Mucosa of gallbladder (tissue), 1 donor: ENCODE data around the gene COX6B2. TPM values are rescaled to one million over a fixed set of nuclear protein-coding genes. Genes with fewer than 3 reads are reported as not detected.

Experiments used
- DNase-seq: peaks from one replicate; pipeline ENCODE4 v3.0.0-alpha.2; 2020; ENCODE audit warnings: low spot score
- total RNA-seq: library from RNA; stranded (reverse); gene quantifications from one replicate; pipeline ENCODE4 v1.2.1, GENCODE V29; 2021
- donor health status: DM: no; HTN: no; CAD: no.

COX6B2 gene
- total RNA-seq, 1 donor from 2014 or later: not detected

DNA sequence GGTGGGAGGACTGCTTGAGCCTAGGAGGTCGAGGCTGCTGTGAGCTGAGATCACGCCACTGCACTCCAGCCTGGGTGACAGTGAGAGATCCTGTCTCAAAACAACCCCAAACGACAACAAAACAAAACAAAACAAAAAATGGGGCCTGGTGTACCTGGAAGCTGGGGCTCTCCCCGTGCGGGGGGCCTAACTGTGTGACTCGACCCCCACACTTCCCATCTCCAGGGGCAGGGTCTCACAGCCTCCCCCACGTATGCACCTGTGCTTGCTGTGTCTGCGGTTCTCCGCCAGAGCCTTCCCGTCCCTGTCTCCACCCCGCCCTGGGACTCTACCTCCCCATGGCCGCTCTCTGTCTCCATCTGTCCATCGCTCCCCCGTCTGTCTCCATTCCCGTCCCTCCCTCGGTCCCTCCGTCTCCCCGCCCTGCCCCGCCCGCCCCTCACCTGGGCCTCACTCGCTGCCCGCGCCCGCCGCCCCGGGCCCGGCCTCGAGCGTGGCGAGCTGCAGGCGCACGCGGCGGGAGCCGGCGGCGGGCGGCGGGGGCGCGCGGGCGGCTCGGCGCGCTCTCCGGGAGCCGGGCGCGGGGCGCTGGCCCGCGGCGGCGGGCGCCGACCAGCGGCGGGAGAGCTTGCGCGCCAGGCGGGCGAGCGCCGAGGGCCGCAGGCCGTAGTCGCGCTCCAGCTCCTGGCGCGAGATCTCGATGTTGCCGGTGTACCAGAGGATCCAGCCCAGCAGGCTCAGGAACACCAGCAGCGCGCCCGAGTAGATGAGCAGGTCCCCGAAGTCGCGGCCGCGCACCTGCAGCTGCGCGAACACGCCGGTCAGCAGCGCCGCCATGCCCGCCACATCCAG lies 29.0 kb upstream of the COX6B2 start:
- peak; percentile 37 for DNase-seq

DNA sequence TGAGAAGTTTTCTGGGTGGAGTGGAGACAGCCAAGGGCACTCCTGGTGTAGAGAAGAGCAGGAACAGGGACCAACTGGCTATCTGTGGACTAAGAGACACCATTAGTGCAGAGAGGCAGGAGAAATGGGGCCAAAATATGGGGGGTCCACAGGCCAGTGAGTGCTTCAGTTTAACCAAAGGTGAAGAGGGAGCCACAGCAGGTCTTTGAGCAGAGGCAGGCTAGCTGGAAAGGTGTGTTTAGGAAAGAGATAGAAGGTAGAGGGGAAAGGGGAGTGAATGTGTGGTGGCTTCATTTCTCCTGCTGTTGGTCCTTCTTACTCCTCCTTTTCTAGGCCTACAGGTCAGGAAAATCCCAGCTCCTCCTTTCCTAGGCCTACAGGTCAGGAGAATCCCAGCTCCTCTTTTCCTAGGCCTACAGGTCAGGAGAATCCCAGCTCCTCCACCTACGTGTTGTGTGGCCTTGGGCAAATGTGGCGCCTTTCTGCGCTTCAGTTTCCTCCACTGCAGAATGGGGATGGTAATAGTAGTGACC lies 28.1 kb upstream of the COX6B2 start:
- no peak for DNase-seq

DNA sequence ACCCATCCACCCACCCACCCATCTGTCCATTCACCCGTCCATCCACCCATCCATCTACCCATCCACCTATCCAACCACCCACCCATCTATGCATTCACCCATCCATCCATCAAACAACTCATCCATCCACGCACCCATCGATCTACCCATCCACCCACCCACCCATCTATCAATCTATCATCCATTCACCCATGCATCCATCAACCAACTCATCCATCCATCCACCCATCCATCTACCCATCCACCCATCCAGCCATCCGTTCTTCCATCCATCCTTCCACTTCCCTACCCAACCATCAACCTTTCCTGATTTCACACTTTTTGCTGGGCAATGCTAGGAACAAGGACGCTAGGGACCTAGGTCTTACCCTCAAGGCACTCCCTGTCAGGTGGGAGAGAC lies 27.5 kb upstream of the COX6B2 start:
- DNase-seq: no peak

DNA sequence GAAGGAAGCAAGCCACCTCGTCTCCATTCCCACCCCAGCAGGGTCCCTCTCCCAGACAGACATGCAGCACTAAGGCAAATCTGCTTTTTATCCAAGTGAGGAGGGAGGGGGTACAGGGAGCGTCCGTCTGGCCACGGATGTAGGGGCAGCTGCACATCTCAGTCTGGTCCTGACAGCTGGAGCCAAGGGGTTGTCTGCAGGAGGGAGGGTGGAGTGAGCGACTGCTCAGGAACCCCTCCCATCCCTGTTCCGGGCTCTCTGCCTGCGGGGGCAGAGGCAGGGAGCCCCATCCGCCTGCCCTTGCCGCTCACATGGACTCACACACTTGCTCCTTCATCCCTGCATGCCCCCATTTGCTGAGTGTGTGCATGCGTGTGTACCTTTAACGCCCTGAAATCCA lies 24.7 kb upstream of the COX6B2 start:
- DNase-seq: no peak

DNA sequence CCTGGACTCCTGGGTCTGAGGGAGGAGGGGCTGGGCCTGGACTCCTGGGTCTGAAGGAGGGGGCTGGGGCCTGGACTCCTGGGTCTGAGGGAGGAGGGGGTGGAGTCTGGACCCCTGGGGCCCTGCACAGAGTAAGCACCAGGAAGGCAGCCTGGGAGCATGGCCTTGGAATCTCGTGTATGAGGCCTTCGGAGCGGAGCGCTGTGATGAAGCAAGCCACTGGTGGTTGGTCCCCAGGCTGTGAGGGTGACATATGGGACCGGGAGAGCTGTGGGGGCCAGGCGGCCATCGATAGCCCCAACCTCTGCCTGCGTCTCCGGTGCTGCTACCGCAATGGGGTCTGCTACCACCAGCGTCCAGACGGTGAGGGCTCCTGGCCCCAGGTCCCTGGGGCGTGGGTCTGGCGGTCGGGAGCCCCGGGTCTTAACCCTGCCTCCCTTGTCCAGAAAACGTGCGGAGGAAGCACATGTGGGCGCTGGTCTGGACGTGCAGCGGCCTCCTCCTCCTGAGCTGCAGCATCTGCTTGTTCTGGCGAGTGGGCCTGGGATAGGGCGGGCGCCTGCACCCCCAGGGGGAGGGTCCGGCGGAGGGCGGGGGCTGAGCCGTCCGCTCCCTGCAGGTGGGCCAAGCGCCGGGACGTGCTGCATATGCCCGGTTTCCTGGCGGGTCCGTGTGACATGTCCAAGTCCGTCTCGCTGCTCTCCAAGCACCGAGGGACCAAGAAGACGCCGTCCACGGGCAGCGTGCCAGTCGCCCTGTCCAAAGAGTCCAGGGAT lies 23.0 kb upstream of the COX6B2 start:
- DNase-seq: no peak

DNA sequence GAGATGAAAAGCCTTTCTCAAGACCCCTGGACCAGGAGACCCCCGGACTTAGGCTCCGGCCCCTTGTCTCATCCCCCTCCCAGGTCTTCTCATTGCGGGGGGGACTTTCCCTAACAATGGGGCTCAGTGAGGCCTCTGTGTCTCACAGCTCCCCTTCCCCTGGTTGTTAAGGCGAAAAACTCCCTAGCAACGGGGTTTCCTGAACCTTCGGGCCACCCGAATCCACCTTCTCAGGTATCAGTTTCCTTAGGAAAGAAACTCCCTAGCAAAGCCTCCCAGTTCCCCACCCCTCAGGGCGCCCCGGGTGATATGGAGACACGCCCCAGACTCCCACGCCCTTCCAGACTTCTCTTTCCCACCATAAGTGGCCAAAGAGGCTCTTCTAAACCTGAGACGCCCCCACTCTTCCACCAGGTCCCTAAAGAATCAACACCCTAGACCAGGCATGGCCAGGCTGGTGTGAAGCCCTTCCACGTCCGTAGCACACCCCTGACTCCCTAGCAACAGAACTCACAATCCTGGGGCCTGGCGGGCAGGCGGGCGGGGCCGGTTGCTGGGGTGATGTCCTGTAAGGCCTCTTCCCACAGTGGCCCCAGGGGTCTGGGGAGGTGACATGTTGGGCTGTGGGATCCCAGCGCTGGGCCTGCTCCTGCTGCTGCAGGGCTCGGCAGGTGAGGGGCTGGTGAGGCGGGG lies 21.9 kb upstream of the COX6B2 start, which contains the start of gene TMEM190:
TSS of gene TMEM190 (plus strand) at position 586 of the 693 bp plus-strand sequence. CDS start at position 614, 28 bp downstream.
- no peak for DNase-seq

DNA sequence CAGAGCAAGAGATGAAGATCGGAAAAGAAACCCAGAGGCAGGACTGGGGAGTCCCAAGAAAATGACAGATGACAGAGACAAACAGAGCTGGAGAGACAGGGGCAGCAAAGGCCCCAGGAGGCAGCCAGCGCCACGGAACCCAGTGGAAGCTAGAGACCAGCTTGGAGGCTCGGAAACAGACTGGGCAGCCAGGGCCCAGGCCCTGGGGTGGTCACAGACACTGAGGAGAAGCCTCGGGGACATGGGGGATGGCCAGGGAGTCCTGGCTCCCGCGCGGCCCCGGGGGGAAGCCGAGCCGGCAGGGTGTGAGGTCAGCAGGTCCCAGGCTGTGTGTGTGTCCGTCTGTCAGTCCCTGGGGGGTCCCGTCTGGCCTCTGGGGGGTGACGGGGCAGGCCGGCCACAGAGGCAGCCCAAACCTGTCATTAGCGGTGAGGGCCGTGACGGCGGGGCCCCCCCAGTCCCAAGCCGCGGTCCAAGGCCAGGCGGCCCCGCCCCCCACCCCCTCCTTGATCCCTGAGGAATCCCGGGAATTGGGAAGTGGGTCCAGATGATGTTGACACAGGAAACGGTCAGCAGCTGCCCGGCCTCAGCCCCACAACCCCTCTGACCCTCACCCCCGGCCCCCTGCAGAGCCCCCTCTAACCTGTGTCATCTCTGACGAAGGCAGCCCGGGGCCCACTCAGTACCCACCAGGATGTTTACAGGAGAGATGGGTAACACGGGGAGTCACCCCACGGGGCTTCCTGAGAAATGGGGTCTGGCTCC lies 19.7 kb upstream of the COX6B2 start:
- no peak for DNase-seq

DNA sequence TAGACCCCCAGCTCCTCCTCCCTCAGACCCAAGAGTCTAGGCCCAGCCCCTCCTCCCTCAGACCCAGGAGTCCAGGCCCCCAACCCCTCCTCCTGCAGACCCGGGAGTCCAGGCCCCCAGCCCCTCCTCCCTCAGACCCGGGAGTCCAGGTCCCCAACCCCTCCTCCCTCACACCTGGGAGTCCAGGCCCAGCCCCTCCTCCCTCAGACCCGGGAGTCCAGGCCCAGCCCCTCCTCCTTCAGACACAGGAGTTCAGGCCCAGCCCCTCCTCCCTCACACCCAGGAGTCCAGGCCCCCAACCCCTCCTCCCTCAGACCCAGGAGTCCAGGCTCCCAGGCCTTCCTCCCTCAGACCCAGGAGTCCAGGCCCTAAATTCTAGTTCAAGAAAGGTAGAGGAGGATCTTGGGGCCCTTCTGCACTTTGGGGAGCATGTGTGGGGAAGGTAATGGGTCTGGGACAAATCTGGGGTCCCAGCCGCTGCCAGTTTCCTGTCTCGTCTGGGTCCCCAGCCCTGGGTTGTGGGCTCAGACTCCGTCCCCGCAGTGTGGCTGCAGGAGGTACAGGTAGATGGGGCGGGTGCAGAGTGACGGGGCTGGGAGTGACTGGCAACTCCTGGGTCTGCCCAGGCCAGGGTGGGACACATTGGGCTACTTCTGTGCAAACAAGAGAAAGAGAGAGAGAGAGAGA lies 18.9 kb upstream of the COX6B2 start:
- DNase-seq: no peak

DNA sequence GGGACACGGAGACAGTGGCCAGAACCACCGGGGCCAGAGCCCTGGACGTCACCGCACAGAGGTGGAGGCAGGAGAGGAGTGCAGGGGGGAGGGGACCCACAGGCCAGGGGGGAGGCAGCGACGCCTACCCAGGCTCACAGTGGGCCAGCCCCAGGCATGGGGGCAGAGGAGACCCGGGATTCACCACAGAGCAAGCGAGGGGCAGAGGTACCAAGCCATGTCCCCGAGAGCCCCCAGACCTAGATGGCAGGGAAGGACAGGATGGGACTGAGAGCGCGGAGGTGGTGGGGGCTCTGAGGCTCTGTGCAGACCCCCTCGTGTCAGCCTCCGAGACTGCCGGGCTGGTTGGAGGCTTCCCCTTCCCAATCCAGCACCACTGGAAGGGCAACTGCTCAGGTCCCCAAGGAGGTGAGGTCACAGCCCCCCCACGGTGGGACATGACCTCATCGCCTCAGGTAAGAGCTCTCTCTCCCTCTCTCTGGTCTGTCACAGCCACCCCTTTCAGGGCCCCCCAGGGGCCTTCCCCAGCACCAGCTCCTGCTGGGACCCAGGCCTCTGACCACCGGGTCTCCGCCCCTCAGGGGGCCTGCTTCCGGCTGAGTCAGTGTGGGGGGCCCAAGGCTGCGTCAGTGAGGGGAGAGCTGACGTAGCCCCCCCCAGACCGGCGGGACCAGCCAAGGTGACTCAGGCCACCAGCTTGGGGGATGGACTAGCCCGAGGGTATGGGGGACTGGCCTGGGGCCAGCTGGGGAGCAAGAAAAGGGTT lies 18.0 kb upstream of the COX6B2 start:
- no peak for DNase-seq

DNA sequence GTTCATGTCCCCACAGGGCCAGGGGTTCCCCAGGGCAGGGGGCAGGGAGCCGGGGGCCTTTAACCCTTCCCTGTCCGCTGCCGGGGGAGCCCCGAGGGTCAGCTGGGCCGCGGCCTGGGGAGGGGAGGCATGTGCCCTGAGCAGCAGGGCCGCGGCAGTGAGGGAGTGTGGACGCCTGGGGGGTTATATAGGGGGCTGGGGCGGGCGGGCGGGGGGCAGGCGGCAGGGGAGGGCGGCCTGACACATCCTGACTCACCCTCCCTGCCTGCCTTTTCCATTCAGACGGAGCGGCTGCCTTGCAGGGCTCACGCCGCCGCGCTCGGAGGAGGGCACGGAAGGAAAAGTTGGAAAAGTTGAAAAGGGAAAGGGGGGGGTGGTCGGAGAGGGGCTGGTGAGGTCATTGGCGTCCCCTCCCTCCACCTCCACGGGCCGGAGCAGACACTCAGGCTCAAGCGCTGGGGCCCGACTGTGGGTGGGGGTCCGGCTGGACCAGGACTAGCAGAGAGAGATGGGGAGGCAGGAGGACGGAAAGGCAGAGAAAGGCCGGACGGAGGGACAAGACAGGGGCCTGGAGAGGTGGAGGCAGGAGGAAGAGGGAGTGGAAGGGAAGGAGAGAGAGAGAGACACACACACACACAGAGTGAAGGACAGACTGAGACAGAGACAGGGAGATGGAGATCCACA lies 15.9 kb upstream of the COX6B2 start, which contains the start of gene IL11:
TSS of gene IL11 (minus strand) at position 159 of the 684 bp plus-strand sequence. CDS start at position 6, 153 bp downstream.
- no peak for DNase-seq

DNA sequence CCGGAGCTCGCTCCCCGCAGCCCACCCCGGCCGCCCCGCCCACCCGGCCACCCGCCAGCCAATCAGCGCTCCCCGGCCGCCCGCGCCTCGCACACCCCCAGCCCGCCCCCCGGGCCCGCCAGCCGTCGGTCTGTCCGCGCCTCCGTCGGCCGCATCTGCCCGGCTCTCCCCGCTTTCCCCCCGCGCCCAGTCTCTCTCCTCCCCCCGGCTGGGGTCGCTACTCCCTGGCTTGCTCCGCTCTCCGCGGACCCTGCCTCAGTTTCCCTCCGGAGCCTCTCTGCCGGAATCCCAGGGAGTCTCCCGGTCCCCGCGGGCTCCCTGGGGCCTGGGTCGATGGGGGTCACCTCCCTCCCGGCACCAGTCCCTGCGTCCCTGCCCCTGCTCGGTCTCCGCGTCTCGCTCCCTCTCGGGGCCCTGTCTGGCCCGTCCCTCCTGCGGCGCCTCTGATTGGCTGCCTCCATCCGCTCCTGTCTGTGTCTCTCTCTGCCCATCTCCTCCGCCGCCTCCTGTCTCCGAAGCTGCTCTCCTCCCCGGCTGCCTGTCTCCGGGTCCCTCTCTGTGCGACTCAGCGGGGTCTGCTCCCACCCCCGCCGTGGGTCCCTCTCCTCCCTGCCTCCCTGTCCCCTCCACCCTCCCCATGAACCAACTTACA lies 15.3 kb upstream of the COX6B2 start:
- DNase-seq: no peak

DNA sequence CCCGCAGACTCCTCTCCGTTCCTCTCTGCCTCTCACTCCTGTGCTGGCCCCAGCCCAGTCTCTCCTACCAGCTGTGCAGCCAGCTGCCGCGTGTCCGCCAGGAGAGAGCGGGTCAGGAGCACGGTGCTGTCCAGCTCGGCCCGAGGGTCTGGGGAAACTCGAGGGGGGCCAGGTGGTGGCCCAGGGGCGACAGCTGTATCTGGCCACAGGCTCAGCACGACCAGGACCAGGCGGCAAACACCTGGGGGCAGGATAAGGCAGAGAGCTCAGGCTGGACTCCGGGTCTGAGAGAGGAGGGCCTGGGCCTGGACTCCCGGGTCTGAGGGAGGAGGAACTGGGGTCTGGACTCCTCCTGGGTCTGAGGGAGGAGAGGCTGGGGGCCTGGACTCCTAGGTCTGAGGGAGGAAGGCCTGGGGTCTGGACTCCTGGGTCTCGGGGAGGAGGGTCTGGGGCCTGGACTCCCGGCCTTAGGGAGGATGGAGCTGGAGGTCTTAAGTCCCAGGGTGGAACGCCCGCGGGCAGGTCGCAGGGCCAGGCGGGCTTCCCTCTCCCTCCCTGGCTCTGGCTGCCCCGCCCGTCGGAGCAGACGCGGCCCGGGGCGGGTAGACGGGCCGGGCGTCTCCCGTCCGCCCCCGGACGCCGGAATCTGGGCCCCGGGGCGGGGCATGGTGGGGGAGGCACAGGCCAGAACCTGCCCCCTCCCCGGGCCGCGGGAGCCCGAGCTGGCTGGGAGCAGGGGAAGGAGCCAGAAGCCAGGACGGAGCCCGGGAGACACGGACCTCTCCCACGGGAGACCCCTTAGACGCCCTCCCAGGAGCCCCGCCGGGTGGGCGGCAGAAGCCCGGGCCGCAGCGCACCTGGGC lies 14.4 kb upstream of the COX6B2 start:
- no peak for DNase-seq

DNA sequence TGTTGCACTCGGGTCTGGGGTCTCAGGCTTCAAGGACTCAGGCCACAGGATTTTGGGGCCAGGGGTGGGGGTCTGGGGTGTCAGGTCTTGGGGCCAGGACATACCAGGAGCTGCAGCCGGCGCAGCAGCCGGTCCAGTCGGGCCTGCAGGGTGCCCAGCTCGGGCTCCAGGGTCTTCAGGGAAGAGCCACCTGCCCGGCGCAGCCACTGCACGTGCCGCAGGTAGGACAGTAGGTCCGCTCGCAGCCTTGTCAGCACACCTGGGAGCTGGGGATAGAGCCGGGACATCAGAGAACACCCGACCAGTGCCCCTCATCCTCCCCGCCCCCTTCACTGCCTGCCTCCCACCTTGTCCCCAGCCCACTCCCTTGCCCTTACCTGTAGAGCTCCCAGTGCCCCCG lies 13.6 kb upstream of the COX6B2 start:
- no peak for DNase-seq

DNA sequence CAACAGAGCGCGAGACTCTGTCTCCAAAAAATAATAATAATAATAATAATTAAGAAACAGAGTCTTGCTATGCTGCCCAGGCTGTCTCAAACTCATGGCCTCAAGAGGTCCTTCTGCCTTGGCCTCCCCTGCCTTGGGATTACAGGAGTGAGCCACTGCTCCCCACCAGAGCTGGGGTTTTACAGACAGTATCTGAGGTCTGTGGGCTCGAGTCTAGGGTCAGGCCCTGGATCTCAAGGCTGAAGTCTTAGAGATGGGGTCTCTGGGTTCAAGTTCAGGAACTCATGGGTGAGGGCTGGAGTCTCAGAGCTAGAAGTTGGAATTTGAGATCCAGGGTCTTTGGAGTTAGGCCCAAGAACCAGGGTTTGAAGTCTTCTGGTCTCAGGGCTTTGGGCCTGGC lies 12.3 kb upstream of the COX6B2 start:
- DNase-seq: no peak

DNA sequence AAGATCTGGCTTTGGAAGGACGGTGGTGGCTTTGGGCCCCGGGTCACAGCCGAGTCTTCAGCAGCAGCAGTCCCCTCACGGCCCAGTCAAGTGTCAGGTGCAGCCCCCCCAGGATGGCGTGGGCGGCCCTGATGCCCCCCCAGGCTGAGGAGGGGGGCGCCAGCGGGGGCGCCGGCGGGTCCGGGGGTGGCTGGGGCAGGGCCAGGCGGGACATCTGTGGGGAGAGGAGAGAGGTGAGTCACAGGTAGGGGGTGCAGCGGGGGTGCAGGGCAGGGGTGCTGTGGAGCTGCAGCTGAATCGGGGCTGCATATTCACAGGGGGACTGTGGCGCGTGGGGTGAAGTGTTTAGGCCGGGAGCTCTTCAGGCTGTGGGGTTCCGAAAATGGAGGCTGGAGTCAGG lies 11.4 kb upstream of the COX6B2 start:
- no peak for DNase-seq

DNA sequence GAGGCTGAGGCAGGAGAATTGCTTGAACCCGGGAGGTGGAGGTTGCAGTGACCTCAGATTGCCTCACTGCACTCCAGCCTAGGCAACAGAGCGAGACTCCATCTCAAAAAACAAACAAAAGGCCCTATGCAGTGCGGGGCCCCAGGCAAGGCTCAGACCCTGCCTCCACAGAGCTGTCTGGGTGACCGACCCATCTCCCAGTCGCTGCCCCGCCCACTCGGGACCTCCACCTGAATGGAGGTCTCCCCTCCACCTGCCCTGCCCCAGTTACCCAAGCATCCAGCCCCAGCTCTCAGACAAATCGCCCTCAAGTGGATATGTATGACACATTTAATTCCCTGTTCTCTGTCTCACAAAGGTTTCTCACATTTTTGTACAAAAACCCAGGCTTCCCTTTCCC lies 10.7 kb upstream of the COX6B2 start:
- DNase-seq: no peak

DNA sequence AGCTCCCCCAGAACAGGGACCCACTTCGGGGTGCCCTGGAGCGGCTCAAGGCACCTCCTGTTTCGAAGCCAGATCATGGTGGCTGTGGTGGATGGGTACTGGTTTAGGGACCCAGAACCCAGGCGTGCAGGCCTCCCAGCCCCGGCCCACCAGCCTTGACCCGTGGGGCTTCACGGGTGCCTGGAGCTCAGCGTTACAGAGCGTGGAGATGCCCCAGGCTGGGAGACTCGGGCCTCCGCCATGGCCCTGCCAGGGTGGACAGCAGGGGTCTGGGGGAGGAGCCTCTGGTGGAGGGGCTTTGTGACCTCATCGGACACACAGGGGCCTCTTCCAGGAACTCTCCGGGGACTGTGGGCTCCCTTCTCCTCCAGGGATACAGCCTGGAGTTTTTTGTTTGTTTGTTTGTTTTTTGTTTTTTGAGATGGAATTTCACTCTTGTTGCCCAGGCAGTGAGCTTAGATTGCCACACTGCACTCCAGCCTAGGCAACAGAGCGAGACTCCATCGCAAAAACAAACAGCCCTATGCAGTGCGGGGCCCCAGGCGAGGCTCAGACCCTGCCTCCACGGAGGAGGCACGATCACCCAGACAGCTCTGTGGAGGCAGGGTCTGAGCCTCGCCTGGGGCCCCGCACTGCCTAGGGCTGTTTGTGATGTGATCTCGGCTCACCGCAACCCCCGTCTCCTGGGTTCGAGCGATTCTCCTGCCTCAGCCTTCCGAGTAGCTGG lies 8.6 kb upstream of the COX6B2 start, which contains the start of gene GARIN5B:
TSS of gene GARIN5B (minus strand) at position 271 of the 727 bp plus-strand sequence. CDS start at position 77, 194 bp downstream.
- no peak for DNase-seq
